ENCODE data around the gene EYS. TPM values are rescaled to one million over a fixed set of nuclear protein-coding genes. Genes with fewer than 3 reads are reported as not detected.

The EYS gene
- 0.06 and 0.09 TPM in 2 replicates for polyA plus RNA-seq (2011; rRNA removed)
- not detected in 2 replicates for polyA plus RNA-seq (2012; cell fraction: cytosol; rRNA removed)
- polyA plus RNA-seq (2012; cell fraction: nucleus; rRNA removed): not detected in 2 replicates
- polyA plus RNA-seq (2017; fragmentation: RNase III; extraction: RNeasy Plus Mini Kit Qiagen cat#74134 plus additional on column Dnase treatment): 0.03 to 0.05 TPM in 2 of 3 replicates, not detected in the other
- polyA minus RNA-seq (2011; rRNA and poly(A)+ RNA removed): 0.17 and 0.19 TPM in 2 replicates

DNA sequence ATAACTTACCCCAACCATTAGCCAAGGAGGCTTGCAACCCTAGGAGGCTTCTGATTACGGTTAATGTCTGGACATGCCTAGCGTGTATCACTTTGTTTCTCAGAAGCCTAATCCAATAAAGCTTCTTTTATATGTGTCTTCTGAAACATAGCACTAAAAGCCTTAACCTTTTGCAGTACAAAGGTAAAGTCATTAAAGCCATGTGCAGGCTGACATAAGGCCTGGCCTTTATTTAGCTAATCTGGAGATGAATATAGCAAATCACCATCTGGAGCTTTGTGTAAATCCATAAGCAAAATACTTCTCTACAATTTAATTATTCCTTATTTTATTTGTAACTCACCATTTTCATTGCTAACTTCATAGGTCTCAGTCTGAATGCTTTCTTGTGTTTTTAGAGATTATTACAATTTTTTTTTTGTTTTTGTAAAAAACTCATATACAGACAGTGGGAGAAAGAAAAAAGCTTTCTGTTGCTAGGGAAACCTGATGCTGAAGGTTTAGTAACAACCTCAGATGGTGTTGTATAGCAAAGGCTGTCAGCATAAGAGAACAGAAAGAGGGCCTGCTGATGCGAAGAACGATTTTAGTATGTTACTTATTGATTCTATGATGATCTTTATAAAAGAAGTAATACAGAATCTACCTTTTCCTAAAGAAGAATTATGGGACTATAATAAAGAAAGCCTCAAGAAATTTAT is at the start of gene EYS:
EYS (minus strand) TSS at position 101 of the 701 bp plus-strand sequence. CDS start 211,816 bp downstream, outside the sequence.
- FAIRE-seq (no peak), ATAC-seq (no peak), DNase-seq (ENCODE audit: low read depth in 1 of 2, low spot score in 1 of 2) (no peak)
- ChIA-PET CTCF (no interaction called here), POLR2A (no interaction called here)
- no peaks in the 10 kb centered on the region for H3K9me3 ChIP-seq
- peak within 1 kb of the TSS; percentile 54 for H3K4me2 ChIP-seq
- 79% methylated on average over 4 of the region's 4 CpGs for WGBS (ENCODE audit: missing lambda C conversion rate)
- H3K4me3 ChIP-seq: no peak within 1 kb of the TSS
- TF ChIP-seq MYC (IDR thresholded peaks at IDR 0.05; ENCODE audit: borderline replicate concordance, low read length): no peak
- TF ChIP-seq, protein P1, sequence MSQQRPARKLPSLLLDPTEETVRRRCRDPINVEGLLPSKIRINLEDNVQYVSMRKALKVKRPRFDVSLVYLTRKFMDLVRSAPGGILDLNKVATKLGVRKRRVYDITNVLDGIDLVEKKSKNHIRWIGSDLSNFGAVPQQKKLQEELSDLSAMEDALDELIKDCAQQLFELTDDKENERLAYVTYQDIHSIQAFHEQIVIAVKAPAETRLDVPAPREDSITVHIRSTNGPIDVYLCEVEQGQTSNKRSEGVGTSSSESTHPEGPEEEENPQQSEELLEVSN (IDR thresholded peaks at IDR 0.05; ENCODE audit: borderline replicate concordance, low read depth): no peak
- TF ChIP-seq RNF2 (IDR thresholded peaks at IDR 0.05; ENCODE audit: borderline replicate concordance, low read depth): no peak
- TF ChIP-seq, protein P2, sequence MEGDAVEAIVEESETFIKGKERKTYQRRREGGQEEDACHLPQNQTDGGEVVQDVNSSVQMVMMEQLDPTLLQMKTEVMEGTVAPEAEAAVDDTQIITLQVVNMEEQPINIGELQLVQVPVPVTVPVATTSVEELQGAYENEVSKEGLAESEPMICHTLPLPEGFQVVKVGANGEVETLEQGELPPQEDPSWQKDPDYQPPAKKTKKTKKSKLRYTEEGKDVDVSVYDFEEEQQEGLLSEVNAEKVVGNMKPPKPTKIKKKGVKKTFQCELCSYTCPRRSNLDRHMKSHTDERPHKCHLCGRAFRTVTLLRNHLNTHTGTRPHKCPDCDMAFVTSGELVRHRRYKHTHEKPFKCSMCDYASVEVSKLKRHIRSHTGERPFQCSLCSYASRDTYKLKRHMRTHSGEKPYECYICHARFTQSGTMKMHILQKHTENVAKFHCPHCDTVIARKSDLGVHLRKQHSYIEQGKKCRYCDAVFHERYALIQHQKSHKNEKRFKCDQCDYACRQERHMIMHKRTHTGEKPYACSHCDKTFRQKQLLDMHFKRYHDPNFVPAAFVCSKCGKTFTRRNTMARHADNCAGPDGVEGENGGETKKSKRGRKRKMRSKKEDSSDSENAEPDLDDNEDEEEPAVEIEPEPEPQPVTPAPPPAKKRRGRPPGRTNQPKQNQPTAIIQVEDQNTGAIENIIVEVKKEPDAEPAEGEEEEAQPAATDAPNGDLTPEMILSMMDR (IDR thresholded peaks at IDR 0.05): no peak
- TF ChIP-seq, protein P3, sequence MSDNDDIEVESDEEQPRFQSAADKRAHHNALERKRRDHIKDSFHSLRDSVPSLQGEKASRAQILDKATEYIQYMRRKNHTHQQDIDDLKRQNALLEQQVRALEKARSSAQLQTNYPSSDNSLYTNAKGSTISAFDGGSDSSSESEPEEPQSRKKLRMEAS (IDR thresholded peaks at IDR 0.05): no peak
- TF ChIP-seq HOXA7 (CRISPR knock-in tag; IDR thresholded peaks at IDR 0.05): no peak
- TF ChIP-seq, protein P4, sequence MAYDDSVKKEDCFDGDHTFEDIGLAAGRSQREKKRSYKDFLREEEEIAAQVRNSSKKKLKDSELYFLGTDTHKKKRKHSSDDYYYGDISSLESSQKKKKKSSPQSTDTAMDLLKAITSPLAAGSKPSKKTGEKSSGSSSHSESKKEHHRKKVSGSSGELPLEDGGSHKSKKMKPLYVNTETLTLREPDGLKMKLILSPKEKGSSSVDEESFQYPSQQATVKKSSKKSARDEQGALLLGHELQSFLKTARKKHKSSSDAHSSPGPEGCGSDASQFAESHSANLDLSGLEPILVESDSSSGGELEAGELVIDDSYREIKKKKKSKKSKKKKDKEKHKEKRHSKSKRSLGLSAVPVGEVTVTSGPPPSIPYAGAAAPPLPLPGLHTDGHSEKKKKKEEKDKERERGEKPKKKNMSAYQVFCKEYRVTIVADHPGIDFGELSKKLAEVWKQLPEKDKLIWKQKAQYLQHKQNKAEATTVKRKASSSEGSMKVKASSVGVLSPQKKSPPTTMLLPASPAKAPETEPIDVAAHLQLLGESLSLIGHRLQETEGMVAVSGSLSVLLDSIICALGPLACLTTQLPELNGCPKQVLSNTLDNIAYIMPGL (CRISPR knock-in tag; IDR thresholded peaks at IDR 0.05; ENCODE audit: borderline replicate concordance): no peak
- TF ChIP-seq, protein P5, sequence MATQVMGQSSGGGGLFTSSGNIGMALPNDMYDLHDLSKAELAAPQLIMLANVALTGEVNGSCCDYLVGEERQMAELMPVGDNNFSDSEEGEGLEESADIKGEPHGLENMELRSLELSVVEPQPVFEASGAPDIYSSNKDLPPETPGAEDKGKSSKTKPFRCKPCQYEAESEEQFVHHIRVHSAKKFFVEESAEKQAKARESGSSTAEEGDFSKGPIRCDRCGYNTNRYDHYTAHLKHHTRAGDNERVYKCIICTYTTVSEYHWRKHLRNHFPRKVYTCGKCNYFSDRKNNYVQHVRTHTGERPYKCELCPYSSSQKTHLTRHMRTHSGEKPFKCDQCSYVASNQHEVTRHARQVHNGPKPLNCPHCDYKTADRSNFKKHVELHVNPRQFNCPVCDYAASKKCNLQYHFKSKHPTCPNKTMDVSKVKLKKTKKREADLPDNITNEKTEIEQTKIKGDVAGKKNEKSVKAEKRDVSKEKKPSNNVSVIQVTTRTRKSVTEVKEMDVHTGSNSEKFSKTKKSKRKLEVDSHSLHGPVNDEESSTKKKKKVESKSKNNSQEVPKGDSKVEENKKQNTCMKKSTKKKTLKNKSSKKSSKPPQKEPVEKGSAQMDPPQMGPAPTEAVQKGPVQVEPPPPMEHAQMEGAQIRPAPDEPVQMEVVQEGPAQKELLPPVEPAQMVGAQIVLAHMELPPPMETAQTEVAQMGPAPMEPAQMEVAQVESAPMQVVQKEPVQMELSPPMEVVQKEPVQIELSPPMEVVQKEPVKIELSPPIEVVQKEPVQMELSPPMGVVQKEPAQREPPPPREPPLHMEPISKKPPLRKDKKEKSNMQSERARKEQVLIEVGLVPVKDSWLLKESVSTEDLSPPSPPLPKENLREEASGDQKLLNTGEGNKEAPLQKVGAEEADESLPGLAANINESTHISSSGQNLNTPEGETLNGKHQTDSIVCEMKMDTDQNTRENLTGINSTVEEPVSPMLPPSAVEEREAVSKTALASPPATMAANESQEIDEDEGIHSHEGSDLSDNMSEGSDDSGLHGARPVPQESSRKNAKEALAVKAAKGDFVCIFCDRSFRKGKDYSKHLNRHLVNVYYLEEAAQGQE (IDR thresholded peaks at IDR 0.05): no peak
- no peak for TF ChIP-seq MAZ (IDR thresholded peaks at IDR 0.05; ENCODE audit: borderline replicate concordance, low read depth, low read length)
- no peak for TF ChIP-seq KDM1A (IDR thresholded peaks at IDR 0.05; ENCODE audit: low read depth)
- no peak for TF ChIP-seq RAD21 (conservative IDR thresholded peaks at IDR 0.05 in 1 of 2, IDR thresholded peaks at IDR 0.05 in 1 of 2)
- H3K4me1 ChIP-seq: peaks cover 18% of the 10 kb centered on the region
- H3K27ac ChIP-seq: no peak within 1 kb of the TSS

DNA sequence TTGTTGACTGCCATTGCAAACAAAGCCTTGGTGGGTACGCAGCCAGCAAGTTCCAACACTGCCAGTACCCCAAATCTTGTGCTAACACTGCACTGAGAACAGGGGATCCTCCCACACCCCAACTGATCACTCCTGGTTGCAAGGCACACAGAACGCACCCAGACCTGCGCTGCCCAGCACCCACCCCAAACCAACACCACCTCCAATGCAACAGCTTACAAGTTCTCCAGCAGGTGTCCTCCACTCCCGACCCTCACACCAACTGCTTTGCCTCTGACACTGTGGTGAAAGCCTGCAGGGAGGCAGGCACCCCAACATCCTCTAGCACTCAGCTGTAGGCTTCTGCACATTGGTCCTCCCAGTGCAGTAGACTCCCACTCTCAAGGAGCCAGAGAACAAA is 39.3 kb upstream of the EYS start:
- no peak overlapping the region for H3K27ac ChIP-seq
- ATAC-seq (no peak), FAIRE-seq (no peak), DNase-seq (ENCODE audit: low read depth in 1 of 2, low spot score in 1 of 2) (no peak)
- ChIA-PET POLR2A (no interaction called here), CTCF (no interaction called here)
- H3K4me2 ChIP-seq: no peak overlapping the region
- H3K9me3 ChIP-seq: no peaks in the 10 kb centered on the region
- TF ChIP-seq ZNF302 (CRISPR knock-in tag; IDR thresholded peaks at IDR 0.05): no peak
- TF ChIP-seq, protein P3 (IDR thresholded peaks at IDR 0.05): no peak
- TF ChIP-seq CHD4 (IDR thresholded peaks at IDR 0.05; ENCODE audit: borderline replicate concordance): no peak
- no peak for TF ChIP-seq CEBPB (IDR thresholded peaks at IDR 0.05)
- TF ChIP-seq NPAS2 (CRISPR knock-in tag; IDR thresholded peaks at IDR 0.05; ENCODE audit: borderline replicate concordance): no peak
- TF ChIP-seq, protein P6, sequence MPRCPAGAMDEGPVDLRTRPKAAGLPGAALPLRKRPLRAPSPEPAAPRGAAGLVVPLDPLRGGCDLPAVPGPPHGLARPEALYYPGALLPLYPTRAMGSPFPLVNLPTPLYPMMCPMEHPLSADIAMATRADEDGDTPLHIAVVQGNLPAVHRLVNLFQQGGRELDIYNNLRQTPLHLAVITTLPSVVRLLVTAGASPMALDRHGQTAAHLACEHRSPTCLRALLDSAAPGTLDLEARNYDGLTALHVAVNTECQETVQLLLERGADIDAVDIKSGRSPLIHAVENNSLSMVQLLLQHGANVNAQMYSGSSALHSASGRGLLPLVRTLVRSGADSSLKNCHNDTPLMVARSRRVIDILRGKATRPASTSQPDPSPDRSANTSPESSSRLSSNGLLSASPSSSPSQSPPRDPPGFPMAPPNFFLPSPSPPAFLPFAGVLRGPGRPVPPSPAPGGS (IDR thresholded peaks at IDR 0.05): no peak
- no peak for TF ChIP-seq TFCP2L1 (CRISPR knock-in tag; IDR thresholded peaks at IDR 0.05)
- TF ChIP-seq FOSL2 (IDR thresholded peaks at IDR 0.05): no peak
- no peak for TF ChIP-seq FOSL2 (CRISPR knock-in tag; IDR thresholded peaks at IDR 0.05)
- no peak for TF ChIP-seq HOXB5 (CRISPR knock-in tag; IDR thresholded peaks at IDR 0.05)
- TF ChIP-seq EP300 (IDR thresholded peaks at IDR 0.05): no peak
- no peak for TF ChIP-seq HOXB13 (CRISPR knock-in tag; IDR thresholded peaks at IDR 0.05; ENCODE audit: low read depth)
- TF ChIP-seq, protein P7, sequence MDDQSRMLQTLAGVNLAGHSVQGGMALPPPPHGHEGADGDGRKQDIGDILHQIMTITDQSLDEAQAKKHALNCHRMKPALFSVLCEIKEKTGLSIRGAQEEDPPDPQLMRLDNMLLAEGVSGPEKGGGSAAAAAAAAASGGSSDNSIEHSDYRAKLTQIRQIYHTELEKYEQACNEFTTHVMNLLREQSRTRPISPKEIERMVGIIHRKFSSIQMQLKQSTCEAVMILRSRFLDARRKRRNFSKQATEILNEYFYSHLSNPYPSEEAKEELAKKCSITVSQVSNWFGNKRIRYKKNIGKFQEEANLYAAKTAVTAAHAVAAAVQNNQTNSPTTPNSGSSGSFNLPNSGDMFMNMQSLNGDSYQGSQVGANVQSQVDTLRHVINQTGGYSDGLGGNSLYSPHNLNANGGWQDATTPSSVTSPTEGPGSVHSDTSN (IDR thresholded peaks at IDR 0.05): no peak
- no peak for TF ChIP-seq ZFP36 (IDR thresholded peaks at IDR 0.05; ENCODE audit: borderline replicate concordance, partially characterized antibody)
- 95% methylated on average over 3 of the region's 4 CpGs for WGBS (ENCODE audit: missing lambda C conversion rate)
- no peak overlapping the region for H3K4me3 ChIP-seq
- H3K4me1 ChIP-seq: no peaks in the 10 kb centered on the region

Data from A549 (cell line).